HG02763 (cell line): Measurements from ENCODE around the gene ZEB2.

Experiments
- ATAC-seq: cut with Tn5 transposase; IDR thresholded peaks from one replicate; pipeline ENCODE4 v1.9.1; 2021; ENCODE audit warnings: mild to moderate bottlenecking, moderate library complexity; ENCODE audit not compliant: unreplicated experiment

ZEB2 gene

GRCh38 chr2:144496977-144497598, 22.8 kb downstream of the ZEB2 start:
- ATAC-seq, result no peak

DNA sequence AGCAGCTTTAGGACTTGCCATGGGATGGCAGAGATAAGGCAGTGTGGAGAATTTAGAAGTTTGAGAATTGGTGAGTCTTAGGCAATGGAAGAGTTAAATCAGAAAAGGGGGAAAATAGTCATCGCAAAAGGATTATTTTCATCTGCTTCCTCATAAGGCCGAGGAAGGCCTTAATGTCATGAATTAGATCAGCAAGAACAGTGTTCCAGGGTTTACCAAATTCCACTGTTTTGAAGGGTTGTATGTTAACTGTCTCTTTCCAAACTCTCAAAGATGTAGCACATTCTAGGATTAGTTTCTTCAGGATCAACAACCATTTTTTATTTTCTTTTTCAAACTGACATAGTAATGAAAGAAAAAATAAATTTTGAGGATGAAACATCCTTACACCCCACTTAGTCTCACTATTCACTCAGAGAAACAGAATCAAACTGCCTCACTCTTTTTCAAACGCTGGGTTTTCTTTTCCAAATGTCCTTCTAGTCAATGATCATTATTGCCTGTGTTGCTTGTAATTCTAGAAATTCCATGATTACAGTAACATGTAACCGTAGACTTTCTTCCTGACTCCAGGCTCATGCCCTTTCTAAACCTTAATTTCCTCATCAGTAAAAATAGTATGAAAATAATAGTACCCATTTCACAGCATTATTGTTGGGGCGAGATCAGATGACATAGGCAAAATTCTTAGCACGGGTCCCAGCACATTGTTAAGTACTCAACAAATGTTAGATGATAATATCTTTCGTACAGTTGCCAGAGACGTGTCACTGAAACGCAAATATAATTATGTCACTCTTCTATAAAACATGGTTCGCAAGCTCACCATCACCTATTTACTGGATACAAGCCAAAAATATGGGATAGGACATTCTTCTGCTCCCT, 23.6 kb downstream of the ZEB2 start:
- no peak for ATAC-seq

DNA sequence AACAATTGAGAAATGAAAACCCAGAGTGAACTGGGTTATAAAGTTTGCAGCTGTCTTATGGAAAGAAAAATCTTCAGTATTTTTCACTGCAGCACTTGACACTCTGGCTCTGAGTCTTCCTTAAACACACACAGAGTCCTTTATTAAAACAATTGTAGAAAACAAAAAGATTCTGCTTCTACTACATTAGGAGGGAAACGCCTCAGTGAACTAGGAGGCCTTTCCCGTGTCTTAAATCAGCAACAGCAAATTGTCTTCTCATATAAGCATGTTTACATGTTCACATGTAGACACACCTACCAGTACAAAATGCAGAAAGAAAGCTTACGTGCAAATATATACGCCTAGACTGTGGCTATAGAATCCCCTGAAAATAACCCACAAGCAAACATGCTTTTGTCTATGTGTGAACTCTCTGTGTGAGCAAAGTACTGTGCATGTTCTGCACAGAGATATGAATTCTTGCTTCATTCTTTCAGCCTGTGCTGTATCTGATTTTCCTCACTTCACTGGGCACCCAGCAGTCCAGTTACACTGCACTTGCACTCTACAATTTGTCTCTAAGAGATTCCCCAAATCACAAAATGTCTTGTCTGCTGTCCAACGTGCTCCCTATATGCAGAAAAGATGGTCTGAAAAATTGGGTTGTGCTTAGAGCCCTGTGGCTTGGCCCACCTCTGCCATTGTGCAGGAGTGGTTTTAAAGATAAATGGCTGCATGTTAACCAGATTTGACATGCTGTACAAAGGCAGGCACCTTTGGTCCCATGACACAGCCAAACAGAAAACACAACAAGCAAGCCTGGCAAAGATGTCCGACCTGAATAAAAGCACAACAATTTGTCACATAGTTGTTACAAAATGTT, 24.5 kb downstream of the ZEB2 start:
- no peak for ATAC-seq

DNA sequence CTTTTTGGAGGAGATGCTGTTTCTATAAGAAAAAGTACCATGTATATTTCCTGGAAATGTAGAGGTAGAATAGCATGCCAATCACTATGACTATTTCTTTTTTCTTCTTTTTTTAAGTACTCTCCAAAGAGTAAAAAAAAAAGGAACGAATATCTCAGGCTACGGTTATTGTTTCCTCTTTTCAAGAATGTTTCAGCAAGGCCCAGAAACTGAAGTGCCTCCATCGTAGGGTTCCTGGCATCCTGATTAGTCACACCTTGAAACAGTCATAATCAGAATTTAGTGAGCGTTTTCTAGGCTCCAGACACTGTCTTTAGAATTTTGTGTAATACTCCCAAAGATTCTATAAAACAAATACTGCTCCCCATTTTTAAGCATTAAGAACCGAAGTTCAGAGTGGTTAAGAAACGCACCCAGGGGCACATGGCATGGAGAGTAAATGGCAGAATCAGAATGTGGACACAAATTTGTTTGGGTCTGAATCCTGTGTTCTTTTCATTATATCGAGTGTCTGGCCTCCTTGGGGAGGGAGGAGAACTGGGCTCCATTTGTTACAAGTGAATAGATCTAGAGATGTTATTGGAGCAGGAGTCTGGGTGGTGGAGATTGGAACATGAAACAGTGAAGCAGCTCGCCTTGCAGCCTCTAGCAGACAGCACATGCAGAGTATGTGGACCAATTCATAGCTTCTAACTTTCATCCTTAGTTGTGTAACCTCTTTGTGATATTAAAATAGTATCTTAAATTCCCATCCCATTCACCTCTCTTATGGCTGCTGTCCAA, 26.7 kb downstream of the ZEB2 start:
- no peak for ATAC-seq

DNA sequence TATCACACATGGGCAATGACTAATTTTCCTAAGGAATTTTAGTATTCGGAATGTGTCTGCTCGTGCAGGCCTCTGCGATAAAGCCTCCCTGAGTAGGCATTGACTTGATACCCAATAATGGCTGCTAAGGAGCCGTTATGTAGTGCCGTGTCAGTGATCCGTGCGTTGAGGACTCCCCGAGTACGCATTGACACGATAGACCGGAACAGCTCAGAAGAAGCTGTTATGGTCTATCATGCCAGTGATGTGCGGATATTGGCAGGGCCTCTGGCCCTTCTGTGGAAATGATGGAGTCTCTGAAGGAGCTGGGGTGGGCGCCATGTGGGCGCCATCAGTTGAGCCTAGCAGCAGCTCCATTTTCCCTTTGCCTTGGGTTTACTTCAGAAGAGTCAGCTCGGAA, 29.1 kb downstream of the ZEB2 start:
- ATAC-seq, result no peak

- ATAC-seq, result no peak
These were observed 29.9 kb downstream of the ZEB2 start for GRCh38 chr2:144490017-144490416.

DNA sequence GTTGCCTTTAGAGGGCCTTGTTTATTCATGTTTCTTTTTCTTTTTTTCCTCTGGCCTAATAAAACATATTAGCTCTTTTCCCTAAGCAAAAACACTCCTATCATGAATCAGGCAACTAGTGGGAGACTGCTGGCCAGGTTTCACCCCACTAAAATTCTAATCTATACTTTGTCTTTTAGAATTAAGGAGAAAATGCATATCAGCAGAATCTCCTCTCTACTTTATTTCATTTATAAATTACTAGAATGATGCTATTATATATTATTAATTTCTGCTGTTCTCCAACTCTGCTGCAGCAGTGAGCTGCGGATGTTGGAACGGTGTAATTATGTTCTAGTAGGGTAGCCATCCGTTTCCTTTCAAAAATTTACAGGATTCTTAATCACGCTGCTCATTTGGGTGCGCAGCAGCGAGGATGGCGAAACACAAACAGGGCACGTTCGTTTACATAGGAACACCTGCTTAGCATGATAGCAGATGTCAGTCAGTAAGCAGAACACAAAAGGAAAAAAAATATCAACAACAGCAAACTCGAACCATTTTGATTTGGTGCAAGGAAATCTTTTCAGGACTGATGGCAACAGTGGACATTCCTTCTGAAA, 30.5 kb downstream of the ZEB2 start:
- no peak for ATAC-seq

DNA sequence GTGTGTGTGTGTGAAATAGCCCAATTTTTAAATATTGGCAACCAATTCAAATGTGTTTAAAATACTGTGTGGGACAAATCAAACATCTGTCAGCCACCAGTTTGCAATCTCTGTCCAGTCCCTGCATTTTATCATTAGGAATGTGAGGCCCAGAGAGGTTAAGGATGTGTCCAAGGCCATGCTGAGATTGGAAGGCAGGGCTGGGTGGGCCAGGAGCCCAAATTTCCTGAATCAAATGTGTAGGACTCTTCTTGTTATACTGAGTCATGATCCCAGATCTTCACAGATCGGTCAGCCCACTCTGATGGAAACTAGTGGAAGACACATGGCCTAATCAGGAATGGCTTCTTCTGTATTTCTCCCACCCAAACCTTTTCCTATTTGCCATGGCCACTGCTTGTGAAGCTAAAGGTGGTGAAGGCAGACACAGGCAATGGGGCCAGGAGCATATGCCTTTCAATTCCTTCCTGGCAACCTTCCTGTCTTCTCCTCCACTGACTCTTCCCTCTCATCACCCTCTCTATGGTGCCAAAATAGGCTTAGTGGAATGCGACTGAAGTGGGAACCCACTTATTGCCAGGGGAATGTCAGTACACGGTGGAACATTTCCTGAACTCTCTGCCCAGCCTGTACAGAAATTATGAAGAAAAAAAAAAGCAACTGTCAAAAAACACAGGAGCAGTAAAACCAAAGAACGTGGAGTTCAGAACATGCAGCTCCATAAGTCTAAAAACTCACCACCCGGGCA, 35.5 kb downstream of the ZEB2 start:
- ATAC-seq, result no peak

DNA sequence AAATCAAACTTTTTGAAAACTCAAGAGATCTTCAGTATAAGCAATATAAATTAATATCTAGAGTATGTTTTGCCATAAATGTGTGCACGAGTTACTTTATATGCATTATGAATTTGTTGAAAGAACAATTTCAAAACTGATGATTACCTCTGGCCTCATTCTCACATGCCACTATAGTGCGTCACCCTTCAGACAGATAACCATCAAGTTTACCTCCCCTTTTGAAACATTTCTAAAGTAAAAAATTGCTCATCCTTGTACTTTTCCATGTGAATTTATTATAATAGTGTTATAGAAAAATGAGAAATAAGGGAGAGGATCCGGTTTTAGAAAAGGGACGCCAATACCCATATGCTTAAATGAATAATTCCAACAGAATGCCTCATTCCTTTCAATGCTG, 38.3 kb downstream of the ZEB2 start:
- ATAC-seq, result no peak

- no peak for ATAC-seq
These were observed 38.8 kb downstream of the ZEB2 start for GRCh38 chr2:144481109-144481508.

- ATAC-seq, result no peak
These were observed 39.6 kb downstream of the ZEB2 start for GRCh38 chr2:144480285-144480684.

GRCh38 chr2:144479659-144480058, 40.3 kb downstream of the ZEB2 start:
- ATAC-seq, result no peak

- no peak for ATAC-seq
These were observed 40.8 kb downstream of the ZEB2 start for GRCh38 chr2:144479138-144479537.

- ATAC-seq, result no peak
These were observed 42.0 kb downstream of the ZEB2 start for GRCh38 chr2:144477957-144478311.

- no peak for ATAC-seq
These were observed 42.5 kb downstream of the ZEB2 start for GRCh38 chr2:144477281-144477956.

- no peak for ATAC-seq
These were observed 43.2 kb downstream of the ZEB2 start for GRCh38 chr2:144476682-144477081.

DNA sequence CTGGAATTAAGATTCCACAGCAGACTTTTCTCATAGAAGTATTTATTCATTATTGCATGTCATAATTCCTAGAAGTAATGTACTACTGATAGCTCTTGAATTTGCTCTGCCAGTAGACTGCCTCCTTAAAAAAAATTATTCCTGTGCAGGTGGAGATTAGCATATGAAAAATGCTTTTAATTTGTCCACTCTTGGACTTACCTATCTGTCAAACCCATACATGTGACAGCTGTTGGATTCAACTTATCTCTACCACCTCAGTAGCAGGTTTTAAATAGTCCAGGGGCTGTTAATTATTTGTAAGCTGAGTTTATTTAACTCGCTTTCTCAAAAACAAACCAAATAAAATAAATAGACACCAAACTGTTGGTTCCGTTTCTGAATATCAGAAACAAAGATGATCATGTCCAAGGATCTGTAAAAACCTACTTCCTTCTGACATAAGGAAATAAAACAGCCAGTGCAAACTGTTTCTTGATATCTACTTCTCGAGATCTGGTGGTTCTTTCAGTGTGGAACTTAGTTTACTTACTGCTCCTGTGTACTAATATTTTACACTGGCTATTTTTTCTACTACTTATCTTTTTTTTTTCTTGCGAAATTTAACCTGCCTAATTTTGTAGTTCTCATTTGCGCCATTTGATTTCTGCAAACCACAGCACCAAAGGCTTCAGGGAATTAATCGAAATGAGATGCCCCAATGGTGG, 44.2 kb downstream of the ZEB2 start:
- no peak for ATAC-seq

GRCh38 chr2:144475044-144475443, 44.9 kb downstream of the ZEB2 start:
- ATAC-seq, result no peak

DNA sequence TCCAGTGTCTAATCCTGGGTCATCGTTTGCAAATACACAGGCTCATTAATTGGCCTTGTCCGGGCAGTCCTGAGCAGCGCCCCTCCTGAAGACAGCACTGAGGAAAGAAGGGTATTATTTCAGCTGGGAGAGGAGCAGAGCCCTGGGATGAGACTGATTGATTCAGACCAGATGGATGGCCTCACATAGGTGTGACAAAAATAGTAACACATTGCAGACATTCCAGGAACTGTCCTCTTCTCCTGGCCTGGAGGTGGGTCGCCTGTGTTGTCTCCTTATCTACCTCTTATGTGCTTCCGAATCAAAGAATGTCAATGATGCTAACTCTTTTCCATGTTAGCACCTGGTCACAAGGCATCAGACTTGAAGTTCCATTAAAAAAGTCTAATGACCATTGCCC, 45.9 kb downstream of the ZEB2 start:
- ATAC-seq, result no peak
